Brain microvascular endothelial cell (primary cell): Measurements from ENCODE around the gene GJB3.
"Not testable (repeated sequence)": the region's sequence is repeated elsewhere in the genome, so short reads cannot be mapped to it uniquely, and the experiment has no call there.

Experiments used
- DNase-seq: peaks from one replicate; pipeline ENCODE4 v3.0.0-alpha.2; 2020
- H3K27ac ChIP-seq: fragments of 250-450 bp; sonication (Bioruptor Pico); 2 replicates; pipeline ENCODE4 v1.5.1; 2020; ENCODE audit warnings: mild to moderate bottlenecking, moderate library complexity
- H3K27me3 ChIP-seq: fragments of 250-450 bp; sonication (Bioruptor Pico); replicated peaks from 2 replicates; pipeline ENCODE4 v1.5.1; 2020; ENCODE audit warnings: mild to moderate bottlenecking
- H3K36me3 ChIP-seq: fragments of 250-450 bp; sonication (Bioruptor Pico); replicated peaks from 2 replicates; pipeline ENCODE4 v1.5.1; 2020; ENCODE audit warnings: mild to moderate bottlenecking
- H3K4me3 ChIP-seq: 2 replicates; pipeline ENCODE4 v1.5.1; 2011; ENCODE audit warnings: low read depth, mild to moderate bottlenecking, control low read depth, low read length, moderate library complexity
- CTCF ChIP-seq: IDR thresholded peaks from 2 replicates; pipeline ENCODE4 v1.5.1; 2011; ENCODE audit warnings: low read depth, mild to moderate bottlenecking, moderate library complexity, low read length, control low read depth, inconsistent platforms; ENCODE audit errors: missing control alignments
- in situ Hi-C: cut with HindIII; loops from 2 replicates; pipeline ENCODE4 v1.10.0; 2017; ENCODE audit warnings: low sequenced_read_pairs, low pct_ligation_motif_present

GJB3 gene

GRCh38 chr1:34781071-34781843, at the start of gene GJB3:
GJB3 (plus strand) TSS chr1:34781214; CDS start chr1:34784763, 3,549 bp downstream.
- Histone ChIP-seq H3K4me3 (peak within 1 kb of the TSS; percentile 15), H3K36me3 (no peaks in the 10 kb centered on the region), H3K27me3 (peaks cover 30% of the 10 kb centered on the region), H3K27ac (no peak within 1 kb of the TSS)
- TF ChIP-seq CTCF, result no peak
- in situ Hi-C loops, result no loop called here
- no peak for DNase-seq

GRCh38 chr1:34732831-34733230, 48.2 kb upstream of the GJB3 start:
- in situ Hi-C loops, DNase-seq, H3K27me3 ChIP-seq, H3K36me3 ChIP-seq, H3K27ac ChIP-seq, H3K4me3 ChIP-seq: not testable (repeated sequence)

GRCh38 chr1:34736692-34737091, 44.3 kb upstream of the GJB3 start:
- H3K27ac ChIP-seq, result no peak overlapping the region
- no peak overlapping the region for H3K4me3 ChIP-seq
- no peak for TF ChIP-seq CTCF
- H3K27me3 ChIP-seq, result no peaks in the 10 kb centered on the region
- no peak for DNase-seq
- H3K36me3 ChIP-seq, result no peaks in the 10 kb centered on the region
- in situ Hi-C loops, result no loop called here

GRCh38 chr1:34737236-34737635, 43.8 kb upstream of the GJB3 start:
- H3K4me3 ChIP-seq, DNase-seq, H3K27me3 ChIP-seq, H3K36me3 ChIP-seq, in situ Hi-C loops, H3K27ac ChIP-seq: not testable (repeated sequence)

- Histone ChIP-seq H3K27me3 (no peaks in the 10 kb centered on the region), H3K27ac (no peak overlapping the region), H3K36me3 (no peaks in the 10 kb centered on the region), H3K4me3 (no peak overlapping the region)
- TF ChIP-seq CTCF, result no peak
- DNase-seq, result no peak
- in situ Hi-C loops, result no loop called here
These were observed 41.4 kb upstream of the GJB3 start for GRCh38 chr1:34739613-34740012.

- no peak for DNase-seq
- no peak for TF ChIP-seq CTCF
- no peaks in the 10 kb centered on the region for H3K36me3 ChIP-seq
- no peak overlapping the region for H3K4me3 ChIP-seq
- H3K27me3 ChIP-seq, result no peaks in the 10 kb centered on the region
- H3K27ac ChIP-seq, result no peak overlapping the region
- in situ Hi-C loops, result no loop called here
These were observed 40.7 kb upstream of the GJB3 start for GRCh38 chr1:34740161-34740868.
